Astrocyte of the cerebellum (primary cell): ENCODE measurements around the gene OXSR1.

Experiments
- DNase-seq: peaks from one replicate; pipeline ENCODE4 v3.0.0-alpha.2; 2011; ENCODE audit warnings: low read depth
- H3K4me3 ChIP-seq: 2 replicates; pipeline ENCODE4 v1.5.1; 2011; ENCODE audit warnings: mild to moderate bottlenecking, low read depth, low read length, moderate library complexity
- in situ Hi-C: cut with HindIII; loops from 2 replicates; pipeline ENCODE4 v1.10.0; 2017; ENCODE audit warnings: low sequenced_read_pairs
- TF ChIP-seq, protein P1 (sequence below): IDR thresholded peaks from 2 replicates; pipeline ENCODE4 v1.5.1; 2012; ENCODE audit warnings: low read length, low read depth, moderate library complexity, mild to moderate bottlenecking; ENCODE audit errors: missing control alignments

The OXSR1 gene

DNA sequence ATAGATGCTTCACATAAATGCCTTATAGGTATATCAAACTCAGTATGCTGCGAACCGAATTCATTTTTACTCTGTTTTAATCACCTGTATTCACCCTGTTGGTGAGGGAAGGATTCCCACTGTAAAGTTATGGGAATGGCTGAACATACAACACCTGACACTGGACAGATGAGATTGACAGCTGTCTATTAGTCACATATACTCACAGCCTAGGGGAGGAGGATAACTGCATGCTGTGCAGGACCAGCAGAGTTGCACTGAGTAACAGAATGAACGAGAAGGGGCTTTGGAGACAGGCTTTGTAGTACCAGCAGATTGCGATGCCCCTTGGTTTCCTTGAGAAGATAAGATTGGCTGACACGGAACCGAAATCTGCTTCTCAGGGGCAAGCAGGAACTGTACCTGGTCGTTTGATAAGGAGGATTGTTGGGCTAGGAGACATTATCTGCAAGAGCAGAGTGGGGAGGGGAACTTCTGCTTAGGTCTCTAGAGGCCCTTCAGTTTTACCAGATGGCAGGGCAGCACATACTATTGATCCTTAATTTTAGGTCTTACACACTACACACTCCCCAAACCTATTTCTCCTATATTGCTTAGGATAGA is 56.8 kb downstream of the OXSR1 start:
- TF ChIP-seq, protein P1, sequence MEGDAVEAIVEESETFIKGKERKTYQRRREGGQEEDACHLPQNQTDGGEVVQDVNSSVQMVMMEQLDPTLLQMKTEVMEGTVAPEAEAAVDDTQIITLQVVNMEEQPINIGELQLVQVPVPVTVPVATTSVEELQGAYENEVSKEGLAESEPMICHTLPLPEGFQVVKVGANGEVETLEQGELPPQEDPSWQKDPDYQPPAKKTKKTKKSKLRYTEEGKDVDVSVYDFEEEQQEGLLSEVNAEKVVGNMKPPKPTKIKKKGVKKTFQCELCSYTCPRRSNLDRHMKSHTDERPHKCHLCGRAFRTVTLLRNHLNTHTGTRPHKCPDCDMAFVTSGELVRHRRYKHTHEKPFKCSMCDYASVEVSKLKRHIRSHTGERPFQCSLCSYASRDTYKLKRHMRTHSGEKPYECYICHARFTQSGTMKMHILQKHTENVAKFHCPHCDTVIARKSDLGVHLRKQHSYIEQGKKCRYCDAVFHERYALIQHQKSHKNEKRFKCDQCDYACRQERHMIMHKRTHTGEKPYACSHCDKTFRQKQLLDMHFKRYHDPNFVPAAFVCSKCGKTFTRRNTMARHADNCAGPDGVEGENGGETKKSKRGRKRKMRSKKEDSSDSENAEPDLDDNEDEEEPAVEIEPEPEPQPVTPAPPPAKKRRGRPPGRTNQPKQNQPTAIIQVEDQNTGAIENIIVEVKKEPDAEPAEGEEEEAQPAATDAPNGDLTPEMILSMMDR, result no peak
- no peak for DNase-seq
- in situ Hi-C loops, result no loop called here
- H3K4me3 ChIP-seq, result no peak overlapping the region

DNA sequence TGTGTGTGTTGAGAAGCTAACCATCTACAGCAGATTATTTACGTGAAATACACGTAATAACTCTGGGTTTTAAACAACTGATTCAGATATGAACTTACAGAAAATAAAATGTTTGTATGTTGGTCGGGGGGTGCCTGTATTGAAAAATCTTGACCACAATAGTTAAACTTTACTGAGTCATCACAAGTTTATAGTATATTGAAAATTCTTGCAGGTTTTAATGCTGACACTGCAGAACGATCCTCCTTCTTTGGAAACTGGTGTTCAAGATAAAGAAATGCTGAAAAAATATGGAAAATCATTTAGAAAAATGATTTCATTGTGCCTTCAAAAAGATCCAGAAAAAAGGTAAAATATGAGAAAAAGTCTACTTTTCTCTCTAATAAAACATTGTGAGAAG is 59.0 kb downstream of the OXSR1 start:
- no peak for DNase-seq
- TF ChIP-seq, protein P1, result no peak
- H3K4me3 ChIP-seq, result no peak overlapping the region
- in situ Hi-C loops, result no loop called here

DNA sequence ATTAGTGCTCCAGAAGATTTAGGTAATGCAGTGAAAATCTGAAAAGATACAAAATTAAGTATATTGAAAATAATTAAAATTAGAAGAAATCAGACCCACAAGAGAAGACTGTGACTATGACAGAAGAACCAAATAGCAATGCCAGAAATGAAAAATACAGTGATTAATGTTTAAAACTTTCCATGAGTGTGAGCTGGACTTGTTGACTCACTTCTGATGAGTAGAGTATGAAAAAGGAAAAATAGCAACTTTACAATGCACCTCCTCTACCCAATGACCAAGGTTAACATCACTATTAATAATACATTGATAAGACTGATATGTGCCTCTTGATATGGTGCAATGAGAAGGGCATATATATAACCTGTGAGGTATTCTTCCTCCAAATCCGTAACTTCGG is 60.9 kb downstream of the OXSR1 start:
- H3K4me3 ChIP-seq, result no peak overlapping the region
- no peak for DNase-seq
- TF ChIP-seq, protein P1, result no peak
- in situ Hi-C loops, result no loop called here

DNA sequence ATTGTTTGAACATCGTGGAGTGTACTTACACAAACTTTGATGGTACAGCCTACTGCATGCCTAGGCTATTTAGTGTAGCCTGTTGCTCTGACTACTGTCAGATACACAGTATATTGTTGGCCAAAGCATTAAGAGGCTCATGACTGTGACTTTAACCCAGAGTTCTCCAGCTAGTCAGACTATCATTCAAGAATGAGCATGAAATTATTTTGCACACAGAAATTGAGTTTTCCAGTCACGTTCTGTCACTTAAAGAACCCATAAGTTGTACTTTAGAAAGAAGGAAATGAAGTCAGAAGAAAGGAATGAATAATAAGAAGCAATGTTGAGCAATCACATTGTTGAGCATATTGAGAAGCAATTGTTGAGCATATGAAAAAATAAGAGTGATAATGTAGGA is 62.7 kb downstream of the OXSR1 start:
- DNase-seq, result peak; percentile 20
- in situ Hi-C loops, result no loop called here
- TF ChIP-seq, protein P1, result no peak
- H3K4me3 ChIP-seq, result no peak overlapping the region

DNA sequence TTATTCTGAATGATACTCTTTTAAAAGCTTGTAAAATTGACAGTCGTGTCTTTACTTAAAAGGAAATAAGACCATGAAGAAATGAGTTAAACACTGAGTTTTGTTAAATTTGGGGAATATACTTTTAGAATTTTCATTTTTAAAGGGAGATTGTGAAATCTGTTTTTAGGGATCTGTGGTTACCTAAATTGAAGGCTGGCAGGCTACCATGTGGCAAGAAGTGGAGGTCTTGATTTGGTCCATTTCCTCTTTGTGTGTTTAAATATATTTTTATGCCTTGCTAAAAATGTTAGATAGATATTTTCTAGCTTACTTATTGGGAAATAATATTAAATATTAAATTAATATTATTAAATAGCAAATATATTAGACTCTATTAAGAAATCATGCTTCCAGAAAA is 63.7 kb downstream of the OXSR1 start:
- H3K4me3 ChIP-seq, result no peak overlapping the region
- no peak for DNase-seq
- TF ChIP-seq, protein P1, result no peak
- in situ Hi-C loops, result no loop called here

DNA sequence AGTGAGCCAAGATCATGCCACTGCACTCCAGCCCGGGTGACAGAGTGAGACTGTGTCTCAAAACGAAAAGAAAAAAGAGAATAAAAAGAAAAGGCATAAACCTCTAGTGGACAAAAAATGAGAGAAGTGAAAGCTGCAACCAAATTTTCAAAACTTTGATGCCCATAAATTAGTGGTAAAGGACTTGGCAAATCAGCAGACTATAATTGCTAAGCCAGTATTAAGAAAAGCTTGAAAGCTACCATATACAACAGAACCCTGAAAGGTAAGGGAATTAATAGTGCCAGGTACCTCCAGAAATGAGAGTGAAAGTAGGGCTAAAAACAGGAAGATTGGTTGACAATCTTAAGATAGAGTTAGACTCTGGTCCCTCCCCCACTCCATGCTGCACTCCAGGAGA is 67.4 kb downstream of the OXSR1 start:
- no peak overlapping the region for H3K4me3 ChIP-seq
- DNase-seq, result no peak
- TF ChIP-seq, protein P1, result no peak
- in situ Hi-C loops, result no loop called here

DNA sequence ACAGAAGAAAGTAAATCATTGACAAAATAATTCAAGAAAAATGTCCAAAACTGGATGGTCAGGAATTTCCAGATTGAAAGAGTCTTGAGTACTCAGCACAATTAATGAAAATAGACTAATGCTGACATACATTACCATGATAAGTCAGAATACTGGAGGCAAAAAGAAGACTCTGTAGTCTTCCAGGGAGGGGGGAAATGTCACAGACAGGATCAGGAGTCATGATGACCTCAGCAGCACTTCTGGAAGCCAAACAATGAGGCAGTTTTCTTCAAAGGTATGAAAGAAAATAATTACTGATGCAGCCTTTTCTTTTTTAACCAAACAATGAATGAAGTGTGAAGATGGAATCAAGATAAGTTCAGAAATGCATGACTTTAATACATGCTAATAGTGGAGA is 70.1 kb downstream of the OXSR1 start:
- in situ Hi-C loops, result no loop called here
- H3K4me3 ChIP-seq, result no peak overlapping the region
- TF ChIP-seq, protein P1, result no peak
- no peak for DNase-seq
